Measurements from ENCODE around the gene CCDC107. TPM values are rescaled to one million over a fixed set of nuclear protein-coding genes. Genes with fewer than 3 reads are reported as not detected.

CCDC107 gene
- total and polyA plus RNA-seq, 4 donors: 5.4 to 20.2 (median 10.4) TPM

DNA sequence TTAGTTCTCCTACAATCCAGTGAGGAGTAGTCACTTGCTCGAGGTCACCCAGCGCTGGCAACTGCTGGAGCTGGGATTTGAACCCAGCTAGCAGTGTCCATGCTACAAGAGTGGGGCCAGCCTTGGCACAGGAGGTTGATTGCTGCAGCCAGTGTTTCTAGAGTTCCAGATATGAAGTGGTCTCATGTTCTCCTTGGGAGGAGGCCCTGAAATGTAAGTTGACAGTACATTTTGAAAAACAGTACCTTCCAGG lies 802 bp downstream of the CCDC107 start:
- peak overlapping the region; percentile 98 to 99 for H3K27ac ChIP-seq (ENCODE audit: low read depth in 1 of 2, low read length in 2 of 2)
- no peaks in the 10 kb centered on the region for H3K36me3 ChIP-seq (ENCODE audit: control insufficient read depth in 4 of 4, insufficient read depth in 3 of 4, low read depth in 1 of 4, low read length in 3 of 4)
- TF ChIP-seq NR2F2 (IDR thresholded peaks at IDR 0.05): no peak
- TF ChIP-seq HNF4A (conservative IDR thresholded peaks at IDR 0.05): no peak
- TF ChIP-seq EGR1 (IDR thresholded peaks at IDR 0.05; ENCODE audit: low read depth in 2 of 2): no peak
- TF ChIP-seq GABPA (IDR thresholded peaks at IDR 0.05 in 1 of 2, conservative IDR thresholded peaks at IDR 0.05 in 1 of 2): no peak
- no peak for TF ChIP-seq FOXA2 (IDR thresholded peaks at IDR 0.05)
- TF ChIP-seq FOXA1 (IDR thresholded peaks at IDR 0.05): no peak
- no peak for TF ChIP-seq ZBTB33 (IDR thresholded peaks at IDR 0.05)
- TF ChIP-seq ATF3 (IDR thresholded peaks at IDR 0.05): no peak
- no peak for TF ChIP-seq YY1 (IDR thresholded peaks at IDR 0.05)
- TF ChIP-seq, protein P1, sequence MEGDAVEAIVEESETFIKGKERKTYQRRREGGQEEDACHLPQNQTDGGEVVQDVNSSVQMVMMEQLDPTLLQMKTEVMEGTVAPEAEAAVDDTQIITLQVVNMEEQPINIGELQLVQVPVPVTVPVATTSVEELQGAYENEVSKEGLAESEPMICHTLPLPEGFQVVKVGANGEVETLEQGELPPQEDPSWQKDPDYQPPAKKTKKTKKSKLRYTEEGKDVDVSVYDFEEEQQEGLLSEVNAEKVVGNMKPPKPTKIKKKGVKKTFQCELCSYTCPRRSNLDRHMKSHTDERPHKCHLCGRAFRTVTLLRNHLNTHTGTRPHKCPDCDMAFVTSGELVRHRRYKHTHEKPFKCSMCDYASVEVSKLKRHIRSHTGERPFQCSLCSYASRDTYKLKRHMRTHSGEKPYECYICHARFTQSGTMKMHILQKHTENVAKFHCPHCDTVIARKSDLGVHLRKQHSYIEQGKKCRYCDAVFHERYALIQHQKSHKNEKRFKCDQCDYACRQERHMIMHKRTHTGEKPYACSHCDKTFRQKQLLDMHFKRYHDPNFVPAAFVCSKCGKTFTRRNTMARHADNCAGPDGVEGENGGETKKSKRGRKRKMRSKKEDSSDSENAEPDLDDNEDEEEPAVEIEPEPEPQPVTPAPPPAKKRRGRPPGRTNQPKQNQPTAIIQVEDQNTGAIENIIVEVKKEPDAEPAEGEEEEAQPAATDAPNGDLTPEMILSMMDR (IDR thresholded peaks at IDR 0.05; ENCODE audit: low read depth, low read length, missing input control): no peak
- TF ChIP-seq RXRA (IDR thresholded peaks at IDR 0.05): no peak
- TF ChIP-seq RAD21 (IDR thresholded peaks at IDR 0.05): no peak
- TF ChIP-seq, protein P2, sequence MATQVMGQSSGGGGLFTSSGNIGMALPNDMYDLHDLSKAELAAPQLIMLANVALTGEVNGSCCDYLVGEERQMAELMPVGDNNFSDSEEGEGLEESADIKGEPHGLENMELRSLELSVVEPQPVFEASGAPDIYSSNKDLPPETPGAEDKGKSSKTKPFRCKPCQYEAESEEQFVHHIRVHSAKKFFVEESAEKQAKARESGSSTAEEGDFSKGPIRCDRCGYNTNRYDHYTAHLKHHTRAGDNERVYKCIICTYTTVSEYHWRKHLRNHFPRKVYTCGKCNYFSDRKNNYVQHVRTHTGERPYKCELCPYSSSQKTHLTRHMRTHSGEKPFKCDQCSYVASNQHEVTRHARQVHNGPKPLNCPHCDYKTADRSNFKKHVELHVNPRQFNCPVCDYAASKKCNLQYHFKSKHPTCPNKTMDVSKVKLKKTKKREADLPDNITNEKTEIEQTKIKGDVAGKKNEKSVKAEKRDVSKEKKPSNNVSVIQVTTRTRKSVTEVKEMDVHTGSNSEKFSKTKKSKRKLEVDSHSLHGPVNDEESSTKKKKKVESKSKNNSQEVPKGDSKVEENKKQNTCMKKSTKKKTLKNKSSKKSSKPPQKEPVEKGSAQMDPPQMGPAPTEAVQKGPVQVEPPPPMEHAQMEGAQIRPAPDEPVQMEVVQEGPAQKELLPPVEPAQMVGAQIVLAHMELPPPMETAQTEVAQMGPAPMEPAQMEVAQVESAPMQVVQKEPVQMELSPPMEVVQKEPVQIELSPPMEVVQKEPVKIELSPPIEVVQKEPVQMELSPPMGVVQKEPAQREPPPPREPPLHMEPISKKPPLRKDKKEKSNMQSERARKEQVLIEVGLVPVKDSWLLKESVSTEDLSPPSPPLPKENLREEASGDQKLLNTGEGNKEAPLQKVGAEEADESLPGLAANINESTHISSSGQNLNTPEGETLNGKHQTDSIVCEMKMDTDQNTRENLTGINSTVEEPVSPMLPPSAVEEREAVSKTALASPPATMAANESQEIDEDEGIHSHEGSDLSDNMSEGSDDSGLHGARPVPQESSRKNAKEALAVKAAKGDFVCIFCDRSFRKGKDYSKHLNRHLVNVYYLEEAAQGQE (IDR thresholded peaks at IDR 0.05): no peak
- TF ChIP-seq HNF4G (IDR thresholded peaks at IDR 0.05): no peak
- no peak for TF ChIP-seq JUND (IDR thresholded peaks at IDR 0.05)
- no peak for TF ChIP-seq TAF1 (conservative IDR thresholded peaks at IDR 0.05)
- TF ChIP-seq, protein P3, sequence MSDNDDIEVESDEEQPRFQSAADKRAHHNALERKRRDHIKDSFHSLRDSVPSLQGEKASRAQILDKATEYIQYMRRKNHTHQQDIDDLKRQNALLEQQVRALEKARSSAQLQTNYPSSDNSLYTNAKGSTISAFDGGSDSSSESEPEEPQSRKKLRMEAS (IDR thresholded peaks at IDR 0.05): no peak
- TF ChIP-seq SP1 (IDR thresholded peaks at IDR 0.05): no peak
- DNase-seq (ENCODE audit: low spot score): no peak
- H3K27me3 ChIP-seq (ENCODE audit: control insufficient read depth in 4 of 4, insufficient read depth in 4 of 4, low read length in 3 of 4): no peaks in the 10 kb centered on the region
- no peaks in the 10 kb centered on the region for H3K9me3 ChIP-seq (ENCODE audit: control insufficient read depth in 4 of 4, low read length in 3 of 4)
- peaks cover 2 to 24% (median 5%) of the 10 kb centered on the region in 4 donors for H3K4me1 ChIP-seq (ENCODE audit: control insufficient read depth in 4 of 4, insufficient read depth in 4 of 4, low read length in 3 of 4)
- under 1% methylated on average over 2 of the region's 2 CpGs for WGBS
- peak overlapping the region; percentile 78 to 91 for H3K9ac ChIP-seq (ENCODE audit: low read depth in 1 of 2, low read length in 2 of 2)
- H3K4me3 ChIP-seq (ENCODE audit: low read depth in 1 of 3, low read length in 3 of 3): peak overlapping the region; percentile 79 to 87 (median 79)
